GM21786 (cell line): ENCODE data around the gene C1QTNF1.
"Not testable (repeated sequence)": the region's sequence is repeated elsewhere in the genome, so short reads cannot be mapped to it uniquely, and the experiment has no call there.

ENCODE experiments used
- ATAC-seq: cut with Tn5 transposase; IDR thresholded peaks from one replicate; pipeline ENCODE4 v1.9.1; 2021; ENCODE audit not compliant: unreplicated experiment

The C1QTNF1 gene

DNA sequence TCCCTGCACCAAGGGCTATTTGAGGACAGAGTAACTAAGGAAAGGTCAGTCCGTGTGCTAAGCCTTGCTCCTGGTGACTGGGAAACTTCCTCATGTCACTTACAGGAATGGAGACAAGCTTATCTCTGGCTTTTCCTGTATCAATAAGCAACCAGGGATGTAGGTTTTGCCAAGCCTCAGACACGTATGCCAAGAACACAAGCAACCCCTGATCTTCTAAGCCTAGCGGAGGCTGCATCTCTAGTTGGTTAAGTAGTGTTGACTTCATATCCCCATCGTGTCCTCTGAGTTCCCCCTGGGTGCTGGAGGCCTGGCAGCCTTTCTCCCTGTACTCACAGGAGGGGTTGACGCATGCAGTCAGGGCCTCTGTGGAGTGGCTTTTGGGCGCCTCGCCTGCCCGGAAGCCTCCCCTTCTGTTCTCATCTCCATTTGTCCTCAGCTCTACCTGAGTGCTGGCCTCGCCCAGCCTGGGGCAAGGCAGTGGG, 1.4 kb upstream of the C1QTNF1 start:
- ATAC-seq, result no peak

DNA sequence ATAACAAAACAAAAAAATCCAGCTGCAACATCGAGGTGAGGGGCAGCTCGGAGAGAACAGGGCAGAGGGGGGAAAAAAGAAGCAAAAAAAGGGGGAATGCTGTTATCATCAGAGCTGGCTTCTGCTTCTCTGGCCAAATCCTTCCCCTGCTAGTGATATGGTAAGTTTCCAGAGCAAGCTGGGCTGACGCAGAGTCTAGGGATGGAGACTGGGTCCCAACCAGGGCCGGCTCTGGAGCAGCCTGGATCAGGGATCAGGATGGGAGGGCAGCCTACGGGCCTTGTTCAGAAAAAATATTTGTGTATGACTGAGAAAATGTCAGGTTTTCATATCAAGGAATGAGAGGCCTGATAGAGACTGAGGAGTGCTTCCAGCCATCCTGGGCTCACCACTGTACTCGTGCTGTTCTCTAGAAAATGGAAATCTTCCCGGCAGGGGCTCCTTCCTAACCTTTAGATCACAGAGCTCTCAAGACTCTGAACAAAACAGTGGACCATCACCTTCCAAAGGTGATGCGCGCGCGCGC, 726 bp upstream of the C1QTNF1 start:
- no peak for ATAC-seq

DNA sequence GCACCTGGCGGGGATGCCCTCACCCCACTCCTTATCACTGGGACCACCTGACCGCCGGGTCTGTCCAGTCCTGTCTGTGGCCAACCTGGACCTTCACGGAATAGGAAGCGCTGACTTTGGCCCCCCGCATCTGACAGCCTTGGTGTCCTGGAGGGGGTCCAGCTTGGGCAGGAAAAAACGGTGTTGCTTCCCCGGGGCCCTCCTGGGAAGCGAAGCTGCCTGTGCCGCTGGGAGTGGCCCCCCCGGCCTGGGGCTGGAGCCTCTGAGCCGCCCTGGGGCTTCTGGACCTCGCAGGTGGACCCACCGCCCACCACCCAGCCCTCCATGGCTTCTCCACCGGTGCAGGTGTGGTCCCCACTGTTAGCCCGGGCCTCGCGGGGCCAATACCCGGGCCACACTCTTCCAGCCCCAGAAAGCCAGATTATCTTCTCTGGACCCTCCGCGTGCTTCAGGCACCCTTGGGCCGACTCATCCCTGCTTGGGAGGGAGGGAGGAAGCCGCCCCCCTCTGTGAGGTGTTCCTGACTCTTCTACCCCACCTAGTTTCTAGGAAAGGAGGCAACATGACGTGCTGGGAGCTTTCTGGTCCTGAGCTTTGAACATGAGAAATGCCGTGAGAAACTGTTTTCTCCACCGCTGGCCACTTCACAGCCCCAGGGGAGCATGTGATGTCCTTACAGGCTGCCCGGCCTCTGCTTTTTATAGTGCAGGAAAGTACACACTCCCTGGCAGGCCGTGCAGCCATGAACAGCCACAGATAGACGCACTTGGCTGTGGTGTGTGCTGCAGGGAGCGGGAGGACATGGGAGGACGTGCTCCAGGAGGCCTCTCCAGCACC, 1.1 kb downstream of the C1QTNF1 start:
- ATAC-seq, result no peak

- ATAC-seq, result no peak
These were observed 2.7 kb downstream of the C1QTNF1 start for GRCh38 chr17:79026376-79027273.

- ATAC-seq, result no peak
These were observed 3.4 kb downstream of the C1QTNF1 start for GRCh38 chr17:79027274-79027924.

DNA sequence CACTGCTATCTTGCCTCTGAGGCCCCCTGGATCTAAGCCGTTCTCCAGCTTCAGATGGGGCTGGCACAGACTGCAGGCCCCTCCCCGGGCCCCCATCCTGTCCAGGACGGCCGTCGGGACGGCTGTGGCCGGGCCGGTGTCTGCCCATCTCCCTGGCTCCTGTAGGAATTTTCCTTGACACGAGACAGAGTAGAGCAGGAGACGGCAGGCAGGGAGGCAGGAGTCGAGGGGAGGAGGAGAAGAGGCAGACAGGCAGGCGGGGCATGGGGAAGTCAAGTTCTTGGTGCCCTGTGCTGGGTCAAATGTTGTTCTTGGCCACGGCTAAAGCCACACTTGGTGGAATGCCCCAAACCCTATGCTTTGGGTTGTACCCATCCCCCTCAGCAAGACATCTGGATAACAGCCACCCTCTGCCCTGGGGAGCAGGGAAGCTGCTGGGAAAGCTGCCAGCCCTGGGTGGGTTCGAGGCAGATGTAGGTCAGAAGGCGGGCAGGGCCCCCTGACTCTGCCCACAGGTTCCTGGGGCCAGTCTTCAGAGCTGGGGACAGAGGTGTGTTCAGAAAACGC, 4.0 kb downstream of the C1QTNF1 start:
- no peak for ATAC-seq

DNA sequence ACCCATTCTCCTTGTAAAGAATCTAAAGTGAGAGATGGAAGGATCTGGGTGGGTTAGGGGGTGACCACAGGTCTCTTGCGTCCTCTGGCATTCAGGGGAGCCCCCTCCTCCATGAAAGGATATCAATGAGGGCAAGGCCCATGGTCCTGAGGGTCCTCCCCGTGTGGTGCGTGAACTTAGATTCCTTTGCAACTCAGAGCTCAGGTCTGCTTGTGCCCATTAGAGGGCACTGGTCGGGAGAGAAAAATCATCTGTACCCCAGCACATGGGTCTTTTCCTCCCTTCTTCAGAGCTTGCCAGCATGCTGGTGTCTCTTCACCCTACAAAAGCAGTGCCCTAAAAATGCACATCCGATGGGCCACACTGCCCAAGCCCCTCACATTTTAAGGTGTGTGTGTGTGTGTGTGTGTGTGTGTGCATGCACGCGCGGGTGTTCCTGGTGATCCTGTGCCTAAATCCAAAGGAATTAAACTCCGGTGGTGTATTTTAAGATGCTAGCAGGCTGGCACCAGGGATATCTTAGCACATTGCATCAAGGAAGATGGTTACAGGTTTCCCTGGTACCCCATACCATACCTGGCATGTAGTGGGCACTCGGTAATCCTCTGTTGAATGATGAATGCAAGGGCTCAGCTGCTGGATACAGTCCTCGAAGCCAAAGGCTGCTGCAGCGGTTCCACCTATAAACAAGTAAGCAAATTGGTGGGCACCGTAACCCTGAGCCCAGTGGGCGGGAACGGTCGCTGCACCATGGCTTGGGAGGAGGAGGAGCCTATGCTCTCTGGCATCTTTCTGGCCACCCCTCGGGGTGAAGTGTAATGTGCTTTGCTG, 4.7 kb downstream of the C1QTNF1 start:
- ATAC-seq, result no peak

DNA sequence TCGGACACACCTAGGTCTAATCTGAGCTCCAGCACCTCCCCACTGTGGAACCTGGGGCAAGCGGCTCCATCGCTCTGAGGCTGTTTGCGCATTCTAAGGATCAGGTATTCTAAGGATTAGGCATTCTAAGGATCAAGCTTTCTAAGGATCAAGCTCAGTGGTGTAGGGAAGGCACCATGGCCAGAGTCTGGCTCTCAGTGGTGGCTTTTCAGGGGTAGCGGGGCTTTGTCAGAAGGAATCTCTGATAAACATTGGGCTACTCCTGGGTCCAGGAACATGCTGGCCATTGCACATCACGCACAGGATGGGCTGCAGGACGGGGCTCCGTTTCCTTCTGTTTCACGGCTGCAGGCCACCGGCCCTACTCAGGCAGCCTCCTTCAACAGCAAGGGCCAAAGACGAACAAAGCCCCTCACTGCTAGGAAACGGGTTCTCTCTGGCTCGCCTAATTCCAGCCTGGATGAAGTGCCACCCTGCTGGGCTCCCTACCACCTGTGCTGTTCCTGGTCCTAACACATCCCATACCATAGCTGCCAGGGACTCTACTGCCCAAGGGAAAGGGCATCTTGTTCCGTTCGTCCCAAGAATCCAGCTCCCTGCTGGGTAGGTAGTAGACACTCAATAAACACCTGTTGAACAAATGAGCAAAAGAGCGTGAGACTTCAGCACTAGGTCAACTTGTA, 5.5 kb downstream of the C1QTNF1 start:
- ATAC-seq, result no peak

- ATAC-seq, result not testable (repeated sequence)
These were observed 6.7 kb downstream of the C1QTNF1 start for GRCh38 chr17:79030636-79031035.

GRCh38 chr17:79031996-79032875, 8.3 kb downstream of the C1QTNF1 start:
- ATAC-seq, result no peak

DNA sequence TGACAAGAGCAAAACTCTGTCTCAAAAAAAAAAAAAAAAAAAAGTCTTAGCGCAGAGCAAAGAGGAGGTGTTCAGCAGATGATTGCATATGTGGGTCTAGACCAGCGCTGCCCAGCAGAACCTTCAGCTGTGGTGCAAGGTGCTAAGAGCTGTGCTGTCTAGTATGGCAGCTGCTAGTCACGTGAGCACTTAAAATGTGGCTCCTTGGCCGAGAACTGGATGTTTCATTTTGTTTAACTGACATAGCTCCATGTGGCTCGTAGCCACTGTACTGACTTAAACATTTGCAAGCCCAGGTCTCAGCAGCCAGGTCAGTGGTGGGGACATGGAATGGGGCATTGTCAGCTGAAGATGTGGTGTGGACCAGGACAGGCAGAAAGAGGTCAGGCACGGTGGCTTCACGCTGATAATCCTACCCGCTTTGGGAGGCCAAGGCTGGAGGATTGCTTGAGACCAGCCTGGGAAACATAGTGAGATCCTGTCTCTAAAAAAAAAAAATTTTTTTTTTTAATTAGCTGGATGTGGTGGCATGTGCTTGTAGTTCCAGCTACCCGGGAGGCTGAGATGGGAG, 9.2 kb downstream of the C1QTNF1 start:
- ATAC-seq, result no peak

DNA sequence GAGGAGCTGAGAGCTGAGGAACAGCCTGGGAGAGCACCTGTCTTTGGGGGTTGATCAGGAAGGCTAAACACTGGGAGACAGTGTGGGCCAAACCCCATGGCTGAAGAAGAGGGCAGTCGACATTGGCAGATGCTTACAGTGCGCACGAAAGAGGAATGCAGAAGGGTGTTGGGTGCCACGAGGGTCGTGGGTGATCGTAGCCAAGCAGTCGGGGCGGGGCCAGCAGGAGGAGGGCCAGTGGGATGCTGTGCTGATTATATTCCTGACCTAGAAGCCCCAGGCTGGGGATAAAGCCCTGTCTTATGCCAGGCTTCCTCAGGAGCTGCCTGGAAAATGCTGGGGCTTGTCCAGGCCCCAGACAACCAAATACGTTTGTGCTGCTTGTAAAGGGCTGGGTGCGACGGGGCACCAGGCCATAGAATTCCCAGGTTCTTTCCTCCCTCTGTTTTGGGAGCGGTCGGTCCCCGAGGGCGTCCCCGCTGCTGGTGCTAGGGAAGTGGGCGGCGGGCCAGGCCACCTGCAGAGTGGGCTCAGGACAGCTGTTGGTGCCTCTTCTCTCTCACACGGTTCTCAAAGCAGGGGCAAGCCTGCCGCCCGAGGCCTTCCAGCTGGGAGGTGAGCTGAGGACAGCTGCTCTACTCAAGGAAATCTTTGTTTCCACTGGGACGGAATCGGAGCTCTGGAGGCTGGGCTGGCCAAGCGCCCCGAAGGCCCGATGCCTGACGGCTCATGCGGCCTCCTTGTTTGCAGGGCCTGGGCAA, 10.0 kb downstream of the C1QTNF1 start:
- ATAC-seq, result no peak

DNA sequence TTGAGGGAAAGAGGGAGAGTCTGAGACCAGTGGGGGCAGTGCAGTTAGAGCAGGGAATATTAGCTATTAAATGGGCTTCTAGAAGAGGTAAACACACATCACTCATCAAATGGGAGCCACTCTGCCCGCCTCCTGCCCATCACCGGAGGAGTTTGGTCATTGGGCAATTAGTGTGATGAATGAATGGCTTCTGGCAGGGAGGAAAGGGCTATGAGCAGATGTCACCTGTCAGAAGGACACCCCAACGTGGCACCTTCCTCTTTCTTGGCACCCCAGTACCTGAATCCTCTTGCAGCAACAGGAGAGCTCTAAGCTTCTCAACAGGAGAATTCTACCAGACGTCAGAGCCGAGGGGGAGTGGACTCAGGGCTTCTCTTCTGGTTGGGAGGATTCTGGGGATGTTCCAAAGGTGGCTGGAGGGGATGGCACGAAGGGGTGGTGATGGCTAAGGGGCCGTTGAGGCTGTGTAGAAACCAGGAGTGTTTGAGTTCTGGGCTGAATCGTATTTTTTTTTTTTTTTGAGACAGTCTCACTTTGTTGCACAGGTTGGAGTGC, 11.0 kb downstream of the C1QTNF1 start:
- no peak for ATAC-seq

- ATAC-seq, result no peak
These were observed 11.7 kb downstream of the C1QTNF1 start for GRCh38 chr17:79035686-79036085.

DNA sequence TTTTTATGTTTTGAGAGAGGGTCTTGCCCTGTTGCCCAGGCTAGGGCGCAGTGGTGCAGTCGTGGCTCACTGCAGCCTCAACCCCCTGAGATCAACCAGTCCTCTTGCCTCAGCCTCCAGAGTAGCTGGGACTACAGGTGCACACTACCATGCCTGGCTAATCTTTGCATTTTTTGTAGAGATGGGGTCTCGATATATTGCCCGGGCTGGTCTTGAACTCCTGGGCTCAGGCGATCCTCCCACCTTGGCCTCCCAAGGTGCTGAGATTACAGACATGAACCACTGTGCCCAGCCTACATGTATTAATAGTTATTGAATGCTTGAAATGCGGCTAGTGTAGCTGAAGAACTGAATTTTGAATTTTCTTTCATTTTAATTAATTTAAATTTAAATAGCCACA, 12.2 kb downstream of the C1QTNF1 start:
- ATAC-seq, result no peak

DNA sequence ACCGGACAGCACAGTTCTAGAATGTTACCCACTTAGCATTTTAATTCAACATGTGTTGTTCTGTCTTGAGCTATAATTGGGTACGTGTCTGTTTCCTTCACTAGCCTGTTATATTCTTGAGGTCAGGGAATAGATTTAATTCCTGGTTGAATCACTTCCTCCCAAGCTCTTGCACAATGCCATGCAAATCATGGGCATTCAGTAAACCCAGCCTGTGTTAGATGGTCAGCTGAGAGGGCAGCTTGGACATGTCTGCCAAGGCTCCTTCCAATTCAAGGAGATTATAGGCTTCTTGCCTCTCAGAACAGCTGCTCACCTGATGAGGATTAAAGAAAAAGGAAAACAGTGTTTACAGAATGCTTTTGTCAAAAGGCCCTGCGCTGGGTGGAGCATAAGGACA, 12.6 kb downstream of the C1QTNF1 start:
- no peak for ATAC-seq

GRCh38 chr17:79038545-79039135, 14.7 kb downstream of the C1QTNF1 start:
- no peak for ATAC-seq
